GM12878 (cell line): ENCODE measurements around the gene GALNTL6.
"Not testable (repeated sequence)": the region's sequence is repeated elsewhere in the genome, so short reads cannot be mapped to it uniquely, and the experiment has no call there.

Source experiments
- CTCF ChIP-seq, 3 experiments: IDR thresholded peaks in 2 of 3; conservative IDR thresholded peaks in 1 of 3; 2 replicates each; pipeline ENCODE4 v1.5.1; 2011; ENCODE audit warnings: low read depth in 3 of 3, low read length in 3 of 3, mild to moderate bottlenecking in 3 of 3, control low read depth in 2 of 3, moderate library complexity in 2 of 3, inconsistent platforms in 1 of 3, mixed read lengths in 1 of 3; ENCODE audit not compliant: control insufficient read depth in 2 of 3, insufficient read depth in 1 of 3; ENCODE audit errors: extremely low read depth in 1 of 3
- CUX1 ChIP-seq: IDR thresholded peaks from 2 replicates; pipeline ENCODE4 v1.6.1; 2012; ENCODE audit warnings: improper control_type of control experiment, low read depth, low read length; ENCODE audit not compliant: insufficient replicate concordance
- JUND ChIP-seq: IDR thresholded peaks from 2 replicates; pipeline ENCODE4 v1.6.1; 2012; ENCODE audit warnings: low read depth, mild to moderate bottlenecking, low read length, improper control_type of control experiment, moderate library complexity
- NKRF ChIP-seq: fragments of 450-650 bp; conservative IDR thresholded peaks from 2 replicates; pipeline ENCODE4 v1.6.1; 2017; ENCODE audit warnings: mild to moderate bottlenecking, moderate library complexity
- TBL1XR1 ChIP-seq: IDR thresholded peaks from 2 replicates; pipeline ENCODE4 v1.6.1; 2012; ENCODE audit warnings: low read depth, low read length, improper control_type of control experiment

GRCh38 chr4:172797281-172797680 is 984.1 kb downstream of the GALNTL6 start:
- not testable (repeated sequence) for TF ChIP-seq CTCF (IDR thresholded peaks at IDR 0.05 in 2 of 3, conservative IDR thresholded peaks at IDR 0.05 in 1 of 3; ENCODE audit: control insufficient read depth in 2 of 3, extremely low read depth in 1 of 3, insufficient read depth in 1 of 3, low read depth in 3 of 3, low read length in 3 of 3); NKRF; CUX1; JUND; TBL1XR1
